ENCODE measurements around the gene MOB3C. TPM values are rescaled to one million over a fixed set of nuclear protein-coding genes. Genes with fewer than 3 reads are reported as not detected.

The MOB3C gene
- total and polyA plus RNA-seq, 7 experiments from 2014 or later: 9.3 to 25.8 (median 21.7) TPM

DNA sequence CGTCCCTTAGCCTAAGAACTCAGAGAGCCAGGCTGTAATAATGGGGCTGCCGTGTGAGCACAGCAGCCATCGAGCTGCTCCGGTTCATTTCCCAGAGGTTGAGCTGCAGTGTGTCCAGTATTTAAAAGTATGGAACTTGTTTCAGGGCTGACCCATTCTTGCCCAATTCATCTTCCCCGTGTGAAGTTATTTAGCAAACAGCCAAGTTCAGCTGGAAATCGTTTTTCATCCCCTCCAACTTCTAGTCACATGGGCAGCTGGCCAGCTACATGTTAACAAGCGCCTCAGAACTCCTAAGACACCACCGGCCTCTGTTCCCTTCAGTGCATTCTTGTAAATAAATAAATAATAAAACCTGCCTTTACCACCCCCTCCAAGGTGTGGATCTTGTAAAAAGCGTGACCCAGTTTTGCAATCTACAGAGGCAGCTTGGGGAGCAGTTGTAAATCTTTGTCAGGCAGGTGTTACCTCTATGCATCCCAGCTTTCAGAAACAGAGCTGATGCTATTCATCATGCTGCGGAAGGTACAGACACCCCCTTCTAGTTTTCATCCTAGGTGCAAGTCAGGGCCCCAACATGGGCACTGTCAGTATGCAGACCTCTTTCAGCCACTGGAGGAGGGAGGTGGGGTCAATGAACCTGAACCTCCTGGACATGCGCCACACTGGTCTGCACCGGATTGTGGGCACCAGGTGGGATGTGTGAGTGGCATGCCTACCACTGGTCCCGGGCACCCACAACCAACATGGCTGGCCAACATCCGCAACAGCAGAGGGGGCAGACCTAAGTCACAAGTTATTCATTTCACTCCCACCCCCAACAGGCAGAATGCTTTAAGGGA is 46.5 kb downstream of the MOB3C start:
- H3K27ac ChIP-seq (ENCODE audit: low read depth, low read length): no peak overlapping the region
- H3K9me3 ChIP-seq (ENCODE audit: control insufficient read depth in 2 of 3, low read length in 3 of 3): no peaks in the 10 kb centered on the region
- H3K36me3 Mint-ChIP-seq: peaks cover 3 to 57% (median 31%) of the 10 kb centered on the region in 5 donors
- no peak overlapping the region for H3K4me3 ChIP-seq (ENCODE audit: low read length)
- H3K4me3 Mint-ChIP-seq: no peak overlapping the region
- no peaks in the 10 kb centered on the region for H3K27me3 ChIP-seq (ENCODE audit: control insufficient read depth in 2 of 2, insufficient read depth in 2 of 2, low read length in 2 of 2)
- ChIA-PET CTCF (interaction anchor here (0.7 kb wide), 1 partner anchor 13 kb away, joined by 4 read pairs; no protein-coding TSS in a partner anchor), POLR2A (no interaction called here)
- H3K9me3 Mint-ChIP-seq: no peaks in the 10 kb centered on the region
- no peak overlapping the region for H3K27ac Mint-ChIP-seq
- H3K36me3 ChIP-seq (ENCODE audit: control insufficient read depth in 2 of 3, insufficient read depth in 3 of 3, low read length in 3 of 3): peaks cover 0 to 15% (median 0%) of the 10 kb centered on the region in 3 experiments
- DNase-seq: no peak
- H3K4me1 Mint-ChIP-seq: peaks cover 0 to 3% (median 0%) of the 10 kb centered on the region in 7 donors
- ATAC-seq: no peak
- no peaks in the 10 kb centered on the region for H3K27me3 Mint-ChIP-seq
- intact Hi-C loops (cut with micrococcal nuclease): no loop called here
- no peaks in the 10 kb centered on the region for H3K4me1 ChIP-seq (ENCODE audit: control insufficient read depth in 2 of 2, insufficient read depth in 2 of 2, low read length in 2 of 2)

DNA sequence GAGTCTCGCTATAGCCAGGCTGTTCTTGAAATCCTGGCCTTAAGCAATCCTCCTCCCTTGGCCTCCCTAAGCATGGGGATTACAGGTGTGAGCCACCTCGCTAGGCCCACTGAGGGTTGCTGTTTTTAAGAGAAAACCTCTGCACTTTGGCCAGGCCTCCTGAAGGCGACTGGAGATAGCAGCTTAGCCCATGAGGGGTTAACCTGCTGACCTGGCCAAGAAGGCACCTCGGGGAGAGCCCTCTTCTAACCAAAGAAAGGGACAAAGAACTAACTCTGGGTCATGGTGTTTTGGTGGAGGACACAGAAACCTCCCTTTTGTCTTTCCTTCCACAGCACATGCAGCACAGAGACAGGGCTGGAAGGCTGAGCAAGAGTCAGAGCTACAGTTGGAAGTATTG is 47.5 kb downstream of the MOB3C start:
- Histone ChIP-seq H3K4me1 (ENCODE audit: control insufficient read depth in 2 of 2, insufficient read depth in 2 of 2, low read length in 2 of 2) (no peaks in the 10 kb centered on the region), H3K4me3 (ENCODE audit: low read length) (no peak overlapping the region), H3K9me3 (ENCODE audit: control insufficient read depth in 2 of 3, low read length in 3 of 3) (no peaks in the 10 kb centered on the region), H3K27ac (ENCODE audit: low read depth, low read length) (no peak overlapping the region), H3K36me3 (ENCODE audit: control insufficient read depth in 2 of 3, insufficient read depth in 3 of 3, low read length in 3 of 3) (peaks cover 0 to 20% (median 0%) of the 10 kb centered on the region in 3 experiments), H3K27me3 (ENCODE audit: control insufficient read depth in 2 of 2, insufficient read depth in 2 of 2, low read length in 2 of 2) (no peaks in the 10 kb centered on the region)
- intact Hi-C loops (cut with micrococcal nuclease): no loop called here
- H3K4me1 Mint-ChIP-seq: peaks cover 0 to 3% (median 0%) of the 10 kb centered on the region in 7 donors
- DNase-seq: no peak
- ChIA-PET CTCF (no interaction called here), POLR2A (no interaction called here)
- H3K36me3 Mint-ChIP-seq: peaks cover 3 to 57% (median 30%) of the 10 kb centered on the region in 5 donors
- H3K9me3 Mint-ChIP-seq: no peaks in the 10 kb centered on the region
- no peak overlapping the region for H3K27ac Mint-ChIP-seq
- no peak overlapping the region for H3K4me3 Mint-ChIP-seq
- no peak for ATAC-seq
- H3K27me3 Mint-ChIP-seq: no peaks in the 10 kb centered on the region

DNA sequence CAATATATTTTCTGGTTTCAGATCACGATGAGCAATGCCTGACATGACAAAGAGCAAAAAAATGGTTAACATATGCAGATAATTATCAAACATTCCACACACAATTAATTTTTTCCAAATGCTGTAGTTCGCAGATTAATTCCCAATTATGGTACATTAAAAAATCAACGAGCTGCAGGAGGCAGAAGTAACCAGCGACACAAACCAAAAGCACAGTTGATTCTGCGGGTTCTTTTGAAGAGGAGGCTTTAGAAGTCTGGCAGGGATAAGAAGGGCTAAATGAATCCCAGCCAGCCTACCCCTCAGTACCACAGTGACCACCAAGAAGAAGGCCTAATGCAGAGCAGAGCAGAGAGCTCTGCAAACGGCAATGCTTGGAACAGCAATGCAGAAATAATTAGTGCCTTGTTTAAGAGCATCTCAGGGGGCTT is 48.1 kb downstream of the MOB3C start:
- Histone ChIP-seq H3K4me1 (ENCODE audit: control insufficient read depth in 2 of 2, insufficient read depth in 2 of 2, low read length in 2 of 2) (no peaks in the 10 kb centered on the region), H3K27me3 (ENCODE audit: control insufficient read depth in 2 of 2, insufficient read depth in 2 of 2, low read length in 2 of 2) (no peaks in the 10 kb centered on the region), H3K36me3 (ENCODE audit: control insufficient read depth in 2 of 3, insufficient read depth in 3 of 3, low read length in 3 of 3) (peaks cover 0 to 22% (median 0%) of the 10 kb centered on the region in 3 experiments), H3K27ac (ENCODE audit: low read depth, low read length) (no peak overlapping the region), H3K9me3 (ENCODE audit: control insufficient read depth in 2 of 3, low read length in 3 of 3) (no peaks in the 10 kb centered on the region), H3K4me3 (ENCODE audit: low read length) (no peak overlapping the region)
- intact Hi-C loops (cut with micrococcal nuclease): no loop called here
- no peaks in the 10 kb centered on the region for H3K27me3 Mint-ChIP-seq
- peaks cover 3 to 56% (median 29%) of the 10 kb centered on the region in 5 donors for H3K36me3 Mint-ChIP-seq
- H3K4me1 Mint-ChIP-seq: peaks cover 0 to 3% (median 0%) of the 10 kb centered on the region in 7 donors
- CTCF ChIA-PET: no interaction called here
- no peak overlapping the region for H3K27ac Mint-ChIP-seq
- no peak overlapping the region for H3K4me3 Mint-ChIP-seq
- POLR2A ChIA-PET: no interaction called here
- no peaks in the 10 kb centered on the region for H3K9me3 Mint-ChIP-seq
- ATAC-seq (no peak), DNase-seq (no peak)

DNA sequence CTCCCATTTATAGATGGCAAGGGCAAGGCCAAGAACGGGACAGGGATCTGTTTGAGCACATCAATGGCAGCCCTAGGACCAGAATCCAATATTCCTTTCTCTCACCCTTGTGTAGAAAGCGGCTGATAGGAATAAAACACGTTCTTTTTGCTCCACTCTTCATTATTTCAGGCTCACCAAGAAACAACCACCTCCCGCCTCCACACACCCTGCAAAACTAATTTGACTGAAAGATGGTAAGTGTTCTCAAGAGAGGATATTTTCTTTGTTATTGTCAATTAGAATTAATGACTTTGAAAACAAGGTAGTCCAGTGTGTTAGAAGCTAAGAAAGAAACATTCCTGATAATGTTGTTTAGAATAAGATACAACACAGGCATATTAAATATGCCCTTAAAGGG is 53.3 kb downstream of the MOB3C start:
- POLR2A ChIA-PET: no interaction called here
- Mint-ChIP-seq H3K27ac (no peak overlapping the region), H3K36me3 (peaks cover 7 to 55% (median 32%) of the 10 kb centered on the region in 5 donors)

DNA sequence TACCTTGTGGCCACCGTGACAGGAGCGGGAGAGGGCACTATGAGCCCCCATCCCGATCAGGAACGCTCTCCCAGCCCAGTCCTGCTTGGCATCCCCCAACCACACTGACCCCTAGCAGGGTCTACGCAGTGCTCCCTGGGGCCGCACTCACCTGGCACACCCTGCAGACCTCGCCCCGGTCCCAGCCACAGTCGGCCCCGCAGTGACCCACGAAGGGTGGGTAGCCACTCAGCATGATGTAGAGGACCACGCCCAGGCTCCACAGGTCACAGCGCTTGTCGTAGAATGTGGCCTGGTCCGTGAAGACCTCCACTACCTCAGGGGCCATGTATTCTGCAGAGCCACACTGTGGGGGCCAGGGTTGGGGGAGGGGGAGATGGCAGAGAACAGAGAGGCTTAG is 54.1 kb downstream of the MOB3C start:
- peaks cover 3 to 54% (median 28%) of the 10 kb centered on the region in 5 donors for H3K36me3 Mint-ChIP-seq
- H3K36me3 ChIP-seq (ENCODE audit: control insufficient read depth in 2 of 3, insufficient read depth in 3 of 3, low read length in 3 of 3): peaks cover 0 to 68% (median 0%) of the 10 kb centered on the region in 3 experiments

More for the DNA sequence above, 53.3 kb downstream of the MOB3C start:
- DNase-seq (no peak), ATAC-seq (no peak)
- Mint-ChIP-seq H3K9me3 (peaks cover 0 to 2% (median 0%) of the 10 kb centered on the region in 11 donors), H3K27me3 (no peaks in the 10 kb centered on the region), H3K4me3 (no peak overlapping the region), H3K4me1 (no peaks in the 10 kb centered on the region)
- intact Hi-C loops (cut with micrococcal nuclease): no loop called here
- Histone ChIP-seq H3K9me3 (ENCODE audit: control insufficient read depth in 2 of 3, low read length in 3 of 3) (no peaks in the 10 kb centered on the region), H3K4me1 (ENCODE audit: control insufficient read depth in 2 of 2, insufficient read depth in 2 of 2, low read length in 2 of 2) (no peaks in the 10 kb centered on the region), H3K27ac (ENCODE audit: low read depth, low read length) (no peak overlapping the region), H3K36me3 (ENCODE audit: control insufficient read depth in 2 of 3, insufficient read depth in 3 of 3, low read length in 3 of 3) (peaks cover 0 to 66% (median 0%) of the 10 kb centered on the region in 3 experiments), H3K4me3 (ENCODE audit: low read length) (no peak overlapping the region), H3K27me3 (ENCODE audit: control insufficient read depth in 2 of 2, insufficient read depth in 2 of 2, low read length in 2 of 2) (no peaks in the 10 kb centered on the region)
- CTCF ChIA-PET: no interaction called here

DNA sequence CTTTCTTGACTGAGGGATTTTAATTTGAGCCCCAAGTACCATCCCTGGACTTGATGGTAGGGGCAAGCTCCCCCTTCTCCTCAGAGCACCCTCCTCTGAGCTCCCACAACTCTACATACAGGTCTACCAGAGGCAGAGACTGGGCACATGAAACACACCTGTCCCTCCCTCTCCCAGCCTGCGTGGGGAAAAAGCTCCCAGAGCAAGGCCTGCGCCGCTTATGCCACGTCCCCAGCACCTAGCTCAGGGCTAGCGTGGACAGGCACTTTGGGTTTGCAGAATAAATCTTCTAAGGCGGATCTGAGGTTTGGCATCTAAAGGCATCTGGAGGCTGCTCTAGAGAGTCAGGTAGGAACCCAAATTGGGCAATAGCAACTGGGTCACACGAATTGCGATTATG is 57.6 kb downstream of the MOB3C start:
- no peak for DNase-seq
- Histone ChIP-seq H3K4me3 (ENCODE audit: low read length) (no peak overlapping the region), H3K9me3 (ENCODE audit: control insufficient read depth in 2 of 3, low read length in 3 of 3) (no peaks in the 10 kb centered on the region), H3K27ac (ENCODE audit: low read depth, low read length) (no peak overlapping the region), H3K36me3 (ENCODE audit: control insufficient read depth in 2 of 3, insufficient read depth in 3 of 3, low read length in 3 of 3) (peaks cover 0 to 49% (median 0%) of the 10 kb centered on the region in 3 experiments), H3K27me3 (ENCODE audit: control insufficient read depth in 2 of 2, insufficient read depth in 2 of 2, low read length in 2 of 2) (no peaks in the 10 kb centered on the region), H3K4me1 (ENCODE audit: control insufficient read depth in 2 of 2, insufficient read depth in 2 of 2, low read length in 2 of 2) (no peaks in the 10 kb centered on the region)
- Mint-ChIP-seq H3K9me3 (peaks cover 0 to 2% (median 0%) of the 10 kb centered on the region in 11 donors), H3K4me3 (no peak overlapping the region), H3K4me1 (peaks cover 0 to 10% (median 0%) of the 10 kb centered on the region in 7 donors), H3K27ac (no peak overlapping the region), H3K27me3 (no peaks in the 10 kb centered on the region), H3K36me3 (peaks cover 3 to 30% (median 7%) of the 10 kb centered on the region in 5 donors)
- intact Hi-C loops (cut with micrococcal nuclease): no loop called here
- ChIA-PET CTCF (no interaction called here), POLR2A (no interaction called here)
- ATAC-seq: no peak

More for the DNA sequence above, 54.1 kb downstream of the MOB3C start:
- Histone ChIP-seq H3K4me1 (ENCODE audit: control insufficient read depth in 2 of 2, insufficient read depth in 2 of 2, low read length in 2 of 2) (no peaks in the 10 kb centered on the region), H3K4me3 (ENCODE audit: low read length) (no peak overlapping the region), H3K27ac (ENCODE audit: low read depth, low read length) (no peak overlapping the region), H3K27me3 (ENCODE audit: control insufficient read depth in 2 of 2, insufficient read depth in 2 of 2, low read length in 2 of 2) (no peaks in the 10 kb centered on the region), H3K9me3 (ENCODE audit: control insufficient read depth in 2 of 3, low read length in 3 of 3) (no peaks in the 10 kb centered on the region)
- intact Hi-C loops (cut with micrococcal nuclease): no loop called here
- H3K27me3 Mint-ChIP-seq: no peaks in the 10 kb centered on the region
- ChIA-PET POLR2A (no interaction called here), CTCF (no interaction called here)
- peaks cover 0 to 2% (median 0%) of the 10 kb centered on the region in 11 donors for H3K9me3 Mint-ChIP-seq
- no peak overlapping the region for H3K4me3 Mint-ChIP-seq
- ATAC-seq (no peak), DNase-seq (no peak)
- no peak overlapping the region for H3K27ac Mint-ChIP-seq
- peaks cover 0 to 2% (median 0%) of the 10 kb centered on the region in 7 donors for H3K4me1 Mint-ChIP-seq

All from naive thymus-derived CD4-positive, alpha-beta T cell (primary cell).